HCT116 (cell line): ENCODE data around the gene KAT6B. TPM values are rescaled to one million over a fixed set of nuclear protein-coding genes. Genes with fewer than 3 reads are reported as not detected.

Experiments
- ATAC-seq: fragments of 200-7000 bp; cut with Tn5 transposase; 2 replicates; pipeline ENCODE4 v1.9.1; 2020; ENCODE audit warnings: mild to moderate bottlenecking, moderate library complexity
- BruUV-seq: library from RNA; stranded (reverse); fragments of 400-500 nt; replicated peaks from 2 replicates; lab custom pipeline; 2021; lab: Mats Ljungman, UMichigan
- CTCF ChIA-PET: fragments of 300-600 bp; sonication (Branson Sonifier 250); formaldehyde crosslinking; loops from one replicate; lab custom pipeline; 2021; ENCODE audit warnings: antibody characterized with exemption; lab: Charles Lee
- POLR2A ChIA-PET: fragments of 300-600, 350-600 bp; sonication (Branson Sonifier 250); formaldehyde crosslinking; loops from one replicate; lab custom pipeline; 2021; ENCODE audit warnings: antibody characterized with exemption; lab: Charles Lee
- RAD21 ChIA-PET, 2 experiments: fragments of 300-600 bp; sonication (Branson Sonifier 250); formaldehyde crosslinking; loops; one replicate each; lab custom pipeline; 2023; ENCODE audit warnings: low total read pairs in 2 of 2; ENCODE audit not compliant: uncharacterized antibody in 2 of 2, unreplicated experiment in 2 of 2, low non-redundant PET in 1 of 2; lab: Charles Lee
- DNase-seq: peaks from one replicate; pipeline ENCODE4 v3.0.0-alpha.2; 2010; ENCODE audit warnings: low read depth, low spot score
- H2AFZ ChIP-seq: fragments of 200-600 bp; shearing (Covaris generic), sonication (generic); 2 replicates; pipeline ENCODE4 v1.6.1; 2017; ENCODE audit warnings: low read depth, mixed run types, mixed read lengths, antibody characterized with exemption, low read length; ENCODE audit not compliant: poor library complexity, severe bottlenecking
- H3K27ac ChIP-seq: 2 replicates; pipeline ENCODE4 v1.5.1; 2012; ENCODE audit warnings: low read depth, low read length
- H3K27me3 ChIP-seq: fragments of 200-600 bp; sonication (generic); 2 replicates; pipeline ENCODE4 v1.6.1; 2016; ENCODE audit warnings: mixed run types, low read length, mixed read lengths; ENCODE audit not compliant: insufficient read depth
- H3K36me3 ChIP-seq, 2 experiments: fragments of 200-500 bp in 1 of 2; fragments of 200-600 bp in 1 of 2; sonication (Bioruptor generic) in 1 of 2; sonication (generic) in 1 of 2; 2 replicates each; pipeline versions ENCODE4 v1.5.1 to v1.6.1; 2014 to 2016; ENCODE audit warnings: low read length in 2 of 2, inconsistent platforms in 1 of 2, mixed read lengths in 1 of 2, mixed run types in 1 of 2; ENCODE audit not compliant: insufficient read depth in 2 of 2, control insufficient read depth in 1 of 2
- H3K4me1 ChIP-seq, 2 experiments: fragments of 200-600 bp in 1 of 2; sonication (generic) in 1 of 2; 2 replicates each; pipeline versions ENCODE4 v1.5.1 to v1.6.1; 2012 to 2017; ENCODE audit warnings: low read length in 2 of 2, inconsistent platforms in 1 of 2, mild to moderate bottlenecking in 1 of 2, mixed read lengths in 1 of 2, mixed run types in 1 of 2, moderate library complexity in 1 of 2; ENCODE audit not compliant: insufficient read depth in 2 of 2, control insufficient read depth in 1 of 2
- H3K4me2 ChIP-seq: fragments of 200-600 bp; sonication (generic); 2 replicates; pipeline ENCODE4 v1.6.1; 2017; ENCODE audit warnings: mixed run types, low read length, mixed read lengths
- H3K4me3 ChIP-seq, 2 experiments: fragments of 200-600 bp in 1 of 2; sonication (generic) in 1 of 2; replicated peaks in 1 of 2; 2 replicates each; pipeline ENCODE4 v1.5.1; 2011 to 2016; ENCODE audit warnings: low read length in 2 of 2, control low read depth in 1 of 2, low read depth in 1 of 2, mild to moderate bottlenecking in 1 of 2, mixed read lengths in 1 of 2, mixed run types in 1 of 2
- H3K79me2 ChIP-seq: fragments of 200-600 bp; sonication (generic); 2 replicates; pipeline ENCODE4 v1.6.1; 2017; ENCODE audit warnings: mild to moderate bottlenecking, mixed run types, low read length, moderate library complexity, mixed read lengths; ENCODE audit not compliant: insufficient read depth
- H3K9ac ChIP-seq: fragments of 200-600 bp; sonication (generic); 2 replicates; pipeline ENCODE4 v1.6.1; 2016; ENCODE audit warnings: low read length, mixed read lengths
- H3K9me2 ChIP-seq: fragments of 200-600 bp; sonication (generic), shearing (Covaris generic); 2 replicates; pipeline ENCODE4 v1.6.1; 2017; ENCODE audit warnings: mixed run types, mild to moderate bottlenecking, moderate library complexity; ENCODE audit not compliant: insufficient read depth
- H3K9me3 ChIP-seq, 2 experiments: fragments of 200-500 bp in 1 of 2; fragments of 200-600 bp in 1 of 2; sonication (Bioruptor generic) in 1 of 2; sonication (generic) in 1 of 2; 2 replicates each; pipeline ENCODE4 v1.6.1; 2014 to 2017; ENCODE audit warnings: low read length in 2 of 2, mixed read lengths in 2 of 2, inconsistent platforms in 1 of 2, low read depth in 1 of 2, mild to moderate bottlenecking in 1 of 2, mixed run types in 1 of 2, moderate library complexity in 1 of 2; ENCODE audit not compliant: control insufficient read depth in 1 of 2, insufficient read depth in 1 of 2
- H4K20me1 ChIP-seq: fragments of 200-600 bp; sonication (generic), shearing (Covaris generic); 2 replicates; pipeline ENCODE4 v1.6.1; 2017; ENCODE audit warnings: mixed run types, mild to moderate bottlenecking, moderate library complexity; ENCODE audit not compliant: insufficient read depth
- EZH2 ChIP-seq: fragments of 200-600 bp; sonication (generic); IDR thresholded peaks from 2 replicates; pipeline ENCODE4 v1.6.1; 2017; ENCODE audit warnings: antibody characterized with exemption, mixed run types
- EZH2phosphoT487 ChIP-seq: fragments of 200-600 bp; IDR thresholded peaks from 2 replicates; pipeline ENCODE4 v1.6.1; 2018; ENCODE audit warnings: antibody characterized with exemption, borderline replicate concordance
- FOSL1 ChIP-seq: IDR thresholded peaks from 2 replicates; pipeline ENCODE4 v1.6.1; 2012; ENCODE audit warnings: low read depth
- RAD21 ChIP-seq: IDR thresholded peaks from 2 replicates; pipeline ENCODE4 v1.6.1; 2012; ENCODE audit warnings: low read depth, mild to moderate bottlenecking
- REST ChIP-seq: IDR thresholded peaks from 2 replicates; pipeline ENCODE4 v1.6.1; 2012; ENCODE audit warnings: low read depth
- SP1 ChIP-seq: IDR thresholded peaks from 2 replicates; pipeline ENCODE4 v1.6.1; 2012; ENCODE audit warnings: low read depth
- SRF ChIP-seq: IDR thresholded peaks from 2 replicates; pipeline ENCODE4 v1.6.1; 2012; ENCODE audit warnings: low read depth
- TCF7L2 ChIP-seq: IDR thresholded peaks from 2 replicates; pipeline ENCODE4 v1.7.0; 2011; ENCODE audit warnings: borderline replicate concordance, inconsistent platforms; ENCODE audit not compliant: insufficient read depth, insufficient read length; ENCODE audit errors: extremely low read depth
- YY1 ChIP-seq: IDR thresholded peaks from 2 replicates; pipeline ENCODE4 v1.6.1; 2011; ENCODE audit warnings: low read length, low read depth, moderate library complexity, mild to moderate bottlenecking; ENCODE audit not compliant: insufficient replicate concordance; ENCODE audit errors: extremely low read depth
- ZNF274 ChIP-seq: fragments of 200-500 bp; sonication (Bioruptor generic); IDR thresholded peaks from 2 replicates; pipeline ENCODE4 v1.6.1; 2014; ENCODE audit warnings: mild to moderate bottlenecking, low read depth, low read length, inconsistent platforms
- intact Hi-C: fragments of 100-400 bp; cut with micrococcal nuclease; formaldehyde crosslinking; loops from 2 replicates; pipeline ENCODE4 v1.10.0; 2022
- total RNA-seq: library from RNA; stranded (reverse); gene quantifications from one replicate; pipeline ENCODE4 v1.2.1, GENCODE V29; 2021; ENCODE audit not compliant: unreplicated experiment
- TF ChIP-seq, protein P1 (sequence below), 3 experiments: fragments of 200-600 bp in 1 of 3; sonication (generic) in 1 of 3; IDR thresholded peaks in 2 of 3; conservative IDR thresholded peaks in 1 of 3; 2 replicates each; pipeline ENCODE4 v1.5.1; 2012 to 2017; ENCODE audit warnings: low read depth in 2 of 3, low read length in 2 of 3, antibody characterized with exemption in 1 of 3, borderline replicate concordance in 1 of 3, control low read depth in 1 of 3, mild to moderate bottlenecking in 1 of 3, mixed read lengths in 1 of 3, mixed run types in 1 of 3, moderate library complexity in 1 of 3; ENCODE audit not compliant: insufficient read depth in 1 of 3

KAT6B gene
- total RNA-seq, 1 experiment from 2014 or later: 17.8 TPM

- Histone ChIP-seq H3K4me2 (no peak overlapping the region), H4K20me1 (no peaks in the 10 kb centered on the region), H3K36me3 (no peaks in the 10 kb centered on the region), H3K27ac (no peak overlapping the region), H3K27me3 (no peaks in the 10 kb centered on the region), H3K9ac (no peak overlapping the region), H2AFZ (no peak overlapping the region), H3K4me1 (no peaks in the 10 kb centered on the region), H3K9me2 (no peaks in the 10 kb centered on the region), H3K9me3 (no peaks in the 10 kb centered on the region), H3K79me2 (peaks cover 6% of the 10 kb centered on the region; the same call in 1 of the 2 replicates), H3K4me3 (no peak overlapping the region)
- no TSS peak for BruUV-seq
- intact Hi-C loops: no loop called here
- no peak for ATAC-seq
- ChIA-PET RAD21 (no interaction called here), POLR2A (no interaction called here), CTCF (no interaction called here)
- TF ChIP-seq RAD21 (no peak), SRF (no peak), EZH2phosphoT487 (no peak), REST (no peak), SP1 (no peak), ZNF274 (no peak), YY1 (no peak), EZH2 (no peak), TCF7L2 (no peak), FOSL1 (no peak)
- TF ChIP-seq, protein P1, sequence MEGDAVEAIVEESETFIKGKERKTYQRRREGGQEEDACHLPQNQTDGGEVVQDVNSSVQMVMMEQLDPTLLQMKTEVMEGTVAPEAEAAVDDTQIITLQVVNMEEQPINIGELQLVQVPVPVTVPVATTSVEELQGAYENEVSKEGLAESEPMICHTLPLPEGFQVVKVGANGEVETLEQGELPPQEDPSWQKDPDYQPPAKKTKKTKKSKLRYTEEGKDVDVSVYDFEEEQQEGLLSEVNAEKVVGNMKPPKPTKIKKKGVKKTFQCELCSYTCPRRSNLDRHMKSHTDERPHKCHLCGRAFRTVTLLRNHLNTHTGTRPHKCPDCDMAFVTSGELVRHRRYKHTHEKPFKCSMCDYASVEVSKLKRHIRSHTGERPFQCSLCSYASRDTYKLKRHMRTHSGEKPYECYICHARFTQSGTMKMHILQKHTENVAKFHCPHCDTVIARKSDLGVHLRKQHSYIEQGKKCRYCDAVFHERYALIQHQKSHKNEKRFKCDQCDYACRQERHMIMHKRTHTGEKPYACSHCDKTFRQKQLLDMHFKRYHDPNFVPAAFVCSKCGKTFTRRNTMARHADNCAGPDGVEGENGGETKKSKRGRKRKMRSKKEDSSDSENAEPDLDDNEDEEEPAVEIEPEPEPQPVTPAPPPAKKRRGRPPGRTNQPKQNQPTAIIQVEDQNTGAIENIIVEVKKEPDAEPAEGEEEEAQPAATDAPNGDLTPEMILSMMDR (IDR thresholded peaks at IDR 0.05 in 2 of 3, conservative IDR thresholded peaks at IDR 0.05 in 1 of 3; ENCODE audit: borderline replicate concordance in 1 of 3, insufficient read depth in 1 of 3, low read depth in 2 of 3, low read length in 2 of 3): no peak
- no peak for DNase-seq
Observed at GRCh38 chr10:74891053-74891452, 64.7 kb downstream of the KAT6B start.
